H9 (cell line): ENCODE measurements around the gene DCDC1. TPM values are rescaled to one million over a fixed set of nuclear protein-coding genes. Genes with fewer than 3 reads are reported as not detected.

Source experiments
- DNase-seq: peaks from one replicate; pipeline ENCODE4 v3.0.0-alpha.2; 2017
- H2AFZ ChIP-seq: one replicate; pipeline ENCODE4 v1.6.1; 2013; ENCODE audit warnings: mild to moderate bottlenecking, low read length, control low read depth, moderate library complexity
- H2AK5ac ChIP-seq: 2 replicates; pipeline ENCODE4 v1.6.1; 2013; ENCODE audit warnings: low read length, control low read depth, mixed read lengths; ENCODE audit not compliant: insufficient read length
- H2BK120ac ChIP-seq: one replicate; pipeline ENCODE4 v1.6.1; 2013; ENCODE audit warnings: low read depth, mild to moderate bottlenecking, low read length, control low read depth, inconsistent platforms; ENCODE audit not compliant: poor library complexity, severe bottlenecking
- H2BK12ac ChIP-seq: 2 replicates; pipeline ENCODE4 v1.6.1; 2013; ENCODE audit warnings: low read length, control low read depth, mixed read lengths, low read depth; ENCODE audit not compliant: insufficient read length
- H2BK15ac ChIP-seq: 2 replicates; pipeline ENCODE4 v1.6.1; 2013; ENCODE audit warnings: low read depth, low read length, control low read depth
- H2BK20ac ChIP-seq: one replicate; pipeline ENCODE4 v1.6.1; 2013; ENCODE audit warnings: low read depth, mild to moderate bottlenecking, low read length, control low read depth, inconsistent platforms; ENCODE audit not compliant: poor library complexity, severe bottlenecking
- H2BK5ac ChIP-seq: 2 replicates; pipeline ENCODE4 v1.6.1; 2013; ENCODE audit warnings: low read length, control low read depth, mixed read lengths; ENCODE audit not compliant: insufficient read length
- H3K14ac ChIP-seq: 2 replicates; pipeline ENCODE4 v1.6.1; 2013; ENCODE audit warnings: low read length, control low read depth; ENCODE audit not compliant: insufficient read depth
- H3K18ac ChIP-seq: 2 replicates; pipeline ENCODE4 v1.6.1; 2013; ENCODE audit warnings: low read depth, mild to moderate bottlenecking, mixed read lengths, low read length, control low read depth; ENCODE audit not compliant: insufficient read length
- H3K23ac ChIP-seq: 2 replicates; pipeline ENCODE4 v1.6.1; 2013; ENCODE audit warnings: low read length, control low read depth, mixed read lengths, low read depth; ENCODE audit not compliant: insufficient read length
- H3K23me2 ChIP-seq: 2 replicates; pipeline ENCODE4 v1.6.1; 2013; ENCODE audit warnings: low read depth, mild to moderate bottlenecking, mixed read lengths, low read length, control low read depth; ENCODE audit not compliant: insufficient read length, poor library complexity, severe bottlenecking
- H3K27ac ChIP-seq: 2 replicates; pipeline ENCODE4 v1.5.1; 2013; ENCODE audit warnings: low read length, control low read depth, mixed read lengths, low read depth; ENCODE audit not compliant: insufficient read length
- H3K27me3 ChIP-seq: 2 replicates; pipeline ENCODE4 v1.6.1; 2013; ENCODE audit warnings: low read length, control low read depth, inconsistent platforms; ENCODE audit not compliant: insufficient read depth
- H3K4ac ChIP-seq: 2 replicates; pipeline ENCODE4 v1.6.1; 2013; ENCODE audit warnings: low read depth, mild to moderate bottlenecking, control low read depth, inconsistent platforms, low read length, moderate library complexity
- H3K4me1 ChIP-seq: 2 replicates; pipeline ENCODE4 v1.6.1; 2013; ENCODE audit warnings: low read length, control low read depth, inconsistent platforms; ENCODE audit not compliant: insufficient read depth
- H3K4me2 ChIP-seq: 2 replicates; pipeline ENCODE4 v1.6.1; 2013; ENCODE audit warnings: low read length, control low read depth, mixed read lengths; ENCODE audit not compliant: insufficient read length, insufficient read depth
- H3K56ac ChIP-seq: 2 replicates; pipeline ENCODE4 v1.6.1; 2013; ENCODE audit warnings: low read depth, mild to moderate bottlenecking, mixed read lengths, low read length, control low read depth; ENCODE audit not compliant: insufficient read length
- H3K79me1 ChIP-seq: 2 replicates; pipeline ENCODE4 v1.6.1; 2013; ENCODE audit warnings: low read depth, mild to moderate bottlenecking, moderate library complexity, low read length, control low read depth, inconsistent platforms; ENCODE audit not compliant: insufficient read depth, poor library complexity, severe bottlenecking
- H3K79me2 ChIP-seq: 2 replicates; pipeline ENCODE4 v1.6.1; 2013; ENCODE audit warnings: low read length, control low read depth, inconsistent platforms; ENCODE audit not compliant: insufficient read depth
- H3K9ac ChIP-seq: 2 replicates; pipeline ENCODE4 v1.6.1; 2013; ENCODE audit warnings: low read length, control low read depth, mixed read lengths; ENCODE audit not compliant: insufficient read length; ENCODE audit errors: extremely low read depth
- H3K9me3 ChIP-seq: one replicate; pipeline ENCODE4 v1.6.1; 2013; ENCODE audit warnings: low read depth, low read length, inconsistent platforms; ENCODE audit not compliant: control insufficient read depth
- H3T11ph ChIP-seq: one replicate; pipeline ENCODE4 v1.6.1; 2013; ENCODE audit warnings: mild to moderate bottlenecking, low read length, control low read depth, inconsistent platforms
- H4K20me1 ChIP-seq: one replicate; pipeline ENCODE4 v1.6.1; 2013; ENCODE audit not compliant: control insufficient read depth, insufficient read length, insufficient read depth
- H4K5ac ChIP-seq: 2 replicates; pipeline ENCODE4 v1.6.1; 2013; ENCODE audit warnings: low read depth, mild to moderate bottlenecking, mixed read lengths, low read length, control low read depth; ENCODE audit not compliant: insufficient read length
- H4K8ac ChIP-seq: replicated peaks from 2 replicates; pipeline ENCODE4 v1.6.1; 2013; ENCODE audit warnings: low read length, control low read depth, mixed read lengths, low read depth; ENCODE audit not compliant: insufficient read length
- H4K91ac ChIP-seq: 2 replicates; pipeline ENCODE4 v1.6.1; 2013; ENCODE audit warnings: low read depth, mild to moderate bottlenecking, moderate library complexity, mixed read lengths, low read length, control low read depth; ENCODE audit not compliant: insufficient read length
- H3K27ac Mint-ChIP-seq, 3 experiments: 2 replicates in 2 of 3; 3 replicates in 1 of 3; pipeline ENCODE4 v1.8.0; 2020 to 2021; ENCODE audit warnings: mixed read lengths in 3 of 3, mild to moderate bottlenecking in 1 of 3, moderate library complexity in 1 of 3
- H3K27me3 Mint-ChIP-seq: 2 replicates; pipeline ENCODE4 v1.8.0; 2021; ENCODE audit warnings: low read depth, mild to moderate bottlenecking, moderate library complexity, mixed read lengths
- H3K36me3 Mint-ChIP-seq, 3 experiments: 2 replicates in 2 of 3; 3 replicates in 1 of 3; pipeline ENCODE4 v1.8.0; 2020 to 2021; ENCODE audit warnings: low read depth in 3 of 3, mixed read lengths in 3 of 3; ENCODE audit not compliant: insufficient read depth in 1 of 3
- H3K4me1 Mint-ChIP-seq, 2 experiments: 2 replicates each; pipeline ENCODE4 v1.8.0; 2020; ENCODE audit warnings: mixed read lengths in 2 of 2
- H3K4me3 Mint-ChIP-seq, 2 experiments: 2 replicates in 1 of 2; 3 replicates in 1 of 2; pipeline ENCODE4 v1.8.0; 2020 to 2021; ENCODE audit warnings: mild to moderate bottlenecking in 2 of 2, mixed read lengths in 2 of 2, moderate library complexity in 1 of 2
- H3K9me3 Mint-ChIP-seq, 2 experiments: 2 replicates in 1 of 2; 3 replicates in 1 of 2; pipeline ENCODE4 v1.8.0; 2020; ENCODE audit warnings: mild to moderate bottlenecking in 2 of 2, mixed read lengths in 2 of 2, moderate library complexity in 1 of 2
- CTCF ChIP-seq: fragments of 200-600 bp; sonication (generic); conservative IDR thresholded peaks from 3 replicates; pipeline ENCODE4 v1.8.0; 2021; ENCODE audit warnings: antibody characterized with exemption, mild to moderate bottlenecking
- WGBS: extraction: QIAGEN DNeasy Blood & Tissue Kit; methylation state at CpG from one replicate; pipeline ENCODE4 v1.1.7; 2013; ENCODE audit warnings: missing lambda C conversion rate, low lambda C conversion rate, mixed read lengths; ENCODE audit not compliant: insufficient read length; ENCODE audit errors: extremely low coverage; 5-methylcytosine and 5-hydroxymethylcytosine counted together
- total RNA-seq: library from RNA; stranded (reverse); gene quantifications from 2 replicates; pipeline ENCODE4 v1.2.1, GENCODE V29; 2021

DCDC1 gene
- total RNA-seq, 1 experiment from 2014 or later: 0.09 TPM

- Histone ChIP-seq H2AK5ac (no peak overlapping the region), H3K9ac (no peak overlapping the region), H3K18ac (no peak overlapping the region), H3T11ph (no peak overlapping the region), H3K4me1 (no peaks in the 10 kb centered on the region), H3K23ac (no peak overlapping the region), H2BK15ac (no peak overlapping the region), H3K23me2 (no peaks in the 10 kb centered on the region), H4K8ac (no peak overlapping the region), H3K27me3 (no peaks in the 10 kb centered on the region), H3K79me2 (no peaks in the 10 kb centered on the region), H3K4me2 (no peak overlapping the region), H3K9me3 (no peaks in the 10 kb centered on the region), H3K14ac (no peak overlapping the region), H3K79me1 (no peaks in the 10 kb centered on the region), H2BK120ac (no peak overlapping the region), H4K5ac (no peak overlapping the region), H3K27ac (no peak overlapping the region), H3K4ac (no peak overlapping the region), H2BK12ac (no peak overlapping the region), H4K91ac (no peak overlapping the region), H4K20me1 (no peaks in the 10 kb centered on the region), H3K56ac (no peak overlapping the region), H2BK5ac (no peak overlapping the region), H2BK20ac (no peak overlapping the region), H2AFZ (no peak overlapping the region)
- Mint-ChIP-seq H3K27me3 (no peaks in the 10 kb centered on the region; the same call in 1 of the 2 replicates), H3K4me1 (peaks cover 0 to 2% of the 10 kb centered on the region in 2 experiments; a peak in 1 of 4 replicates), H3K4me3 (no peak overlapping the region), H3K36me3 (no peaks in the 10 kb centered on the region), H3K27ac (peak overlapping the region in 1 of 3 experiments; percentile 59; a peak in 1 of 7 replicates), H3K9me3 (no peaks in the 10 kb centered on the region)
- TF ChIP-seq CTCF: no peak
- no peak for DNase-seq
- WGBS: no CpG with 5 or more reads among the region's 3 CpGs
Measured at GRCh38 chr11:30878400-30878799, 491.1 kb downstream of the DCDC1 start.
